OCI-LY7 (cell line): ENCODE measurements around the gene DPYD. TPM values are rescaled to one million over a fixed set of nuclear protein-coding genes. Genes with fewer than 3 reads are reported as not detected.

Experiments
- BruUV-seq: library from RNA; stranded (reverse); fragments of 400-500 nt; replicated peaks from 2 replicates; lab custom pipeline; 2021; lab: Mats Ljungman, UMichigan
- CTCF ChIA-PET: fragments of 300-600 bp; sonication (Branson Sonifier 250); formaldehyde crosslinking; loops from one replicate; lab custom pipeline; 2022; ENCODE audit warnings: antibody characterized with exemption; ENCODE audit not compliant: unreplicated experiment; lab: Charles Lee
- POLR2A ChIA-PET: fragments of 300-600 bp; sonication (Branson Sonifier 250); formaldehyde crosslinking; loops from one replicate; lab custom pipeline; 2022; ENCODE audit warnings: antibody characterized with exemption; lab: Charles Lee
- DNase-seq: peaks from one replicate; pipeline ENCODE4 v3.0.0-alpha.2; 2015; ENCODE audit warnings: low spot score
- H2AFZ ChIP-seq: fragments of 200-600 bp; sonication (generic), shearing (Covaris generic); 2 replicates; pipeline ENCODE4 v1.6.1; 2014; ENCODE audit warnings: mild to moderate bottlenecking, antibody characterized with exemption, low read length, moderate library complexity
- H3K27ac ChIP-seq: fragments of 200-600 bp; sonication (generic); 2 replicates; pipeline ENCODE4 v1.5.1; 2014; ENCODE audit warnings: mixed run types, low read depth, mild to moderate bottlenecking, moderate library complexity, low read length, inconsistent platforms; ENCODE audit not compliant: poor library complexity, severe bottlenecking
- H3K36me3 ChIP-seq: fragments of 200-600 bp; sonication (generic); 2 replicates; pipeline ENCODE4 v1.6.1; 2014; ENCODE audit warnings: mild to moderate bottlenecking, antibody characterized with exemption, low read length, moderate library complexity, mixed read lengths; ENCODE audit not compliant: insufficient read depth
- H3K4me1 ChIP-seq: fragments of 200-600 bp; sonication (generic); 2 replicates; pipeline ENCODE4 v1.5.1; 2014; ENCODE audit warnings: mild to moderate bottlenecking, low read length; ENCODE audit not compliant: insufficient read depth, poor library complexity, severe bottlenecking
- H3K4me2 ChIP-seq: fragments of 200-600 bp; sonication (generic); 2 replicates; pipeline ENCODE4 v1.6.1; 2014; ENCODE audit warnings: mild to moderate bottlenecking, low read length
- H3K4me3 ChIP-seq: fragments of 200-600 bp; sonication (generic); 2 replicates; pipeline ENCODE4 v1.5.1; 2014; ENCODE audit warnings: mild to moderate bottlenecking, low read depth, low read length; ENCODE audit not compliant: poor library complexity, severe bottlenecking
- H3K79me2 ChIP-seq: fragments of 200-600 bp; sonication (generic); 2 replicates; pipeline ENCODE4 v1.6.1; 2016; ENCODE audit warnings: low read depth, mild to moderate bottlenecking, low read length, moderate library complexity, mixed read lengths; ENCODE audit not compliant: insufficient read depth
- H3K9me2 ChIP-seq: fragments of 200-600 bp; sonication (generic); 2 replicates; pipeline ENCODE4 v1.6.1; 2016; ENCODE audit warnings: mild to moderate bottlenecking, low read length, mixed read lengths; ENCODE audit not compliant: insufficient read depth
- H3K9me3 ChIP-seq: fragments of 200-600 bp; sonication (generic); 2 replicates; pipeline ENCODE4 v1.6.1; 2014; ENCODE audit warnings: mild to moderate bottlenecking, mixed run types, low read length, mixed read lengths
- H4K20me1 ChIP-seq: fragments of 200-600 bp; sonication (generic); 2 replicates; pipeline ENCODE4 v1.6.1; 2014; ENCODE audit warnings: mild to moderate bottlenecking, antibody characterized with exemption, low read length, moderate library complexity, mixed read lengths; ENCODE audit not compliant: insufficient read depth
- CTCF ChIP-seq: fragments of 200-600 bp; sonication (generic); conservative IDR thresholded peaks from 2 replicates; pipeline ENCODE4 v1.5.1; 2014; ENCODE audit warnings: mild to moderate bottlenecking, antibody characterized with exemption, low read length, moderate library complexity, mixed read lengths
- EZH2phosphoT487 ChIP-seq: fragments of 200-600 bp; sonication (generic); IDR thresholded peaks from 2 replicates; pipeline ENCODE4 v1.6.1; 2018; ENCODE audit warnings: low read depth, borderline replicate concordance, mild to moderate bottlenecking, mixed run types, antibody characterized with exemption, low read length, moderate library complexity, mixed read lengths
- intact Hi-C: fragments of 100-400 bp; cut with micrococcal nuclease; formaldehyde crosslinking; loops from one replicate; pipeline ENCODE4 v1.10.0; 2022; ENCODE audit not compliant: unreplicated experiment
- total RNA-seq, 2 experiments: library from RNA; depleted of rRNA in 1 of 2; stranded (reverse); fragments of >200 nt in 1 of 2; shearing (Covaris generic) in 1 of 2; gene quantifications; 2 replicates each; pipeline ENCODE4 v1.2.3, GENCODE V29; 2014 to 2022

The DPYD gene
- total RNA-seq, 2 experiments from 2014 or later: 5.5 to 13.4 TPM

GRCh38 chr1:97277891-97278654 is 642.8 kb downstream of the DPYD start:
- Histone ChIP-seq H3K27ac (no peak overlapping the region), H3K9me2 (no peaks in the 10 kb centered on the region), H3K9me3 (no peaks in the 10 kb centered on the region), H3K4me3 (no peak overlapping the region), H3K36me3 (no peaks in the 10 kb centered on the region), H4K20me1 (no peaks in the 10 kb centered on the region), H2AFZ (no peak overlapping the region), H3K79me2 (no peaks in the 10 kb centered on the region), H3K4me1 (no peaks in the 10 kb centered on the region), H3K4me2 (no peak overlapping the region)
- no peak for TF ChIP-seq EZH2phosphoT487
- TF ChIP-seq CTCF: no peak
- ChIA-PET POLR2A (interaction anchor here (0.5 kb wide), 1 partner anchor 335 kb away, joined by 3 read pairs; no protein-coding TSS in a partner anchor), CTCF (no interaction called here)
- BruUV-seq: no TSS peak
- intact Hi-C loops: no loop called here
- no peak for DNase-seq

- no peaks in the 10 kb centered on the region for H3K4me1 ChIP-seq
- no peaks in the 10 kb centered on the region for H3K79me2 ChIP-seq
- DNase-seq: no peak
- no TSS peak for BruUV-seq
- no peak overlapping the region for H3K4me2 ChIP-seq
- H3K4me3 ChIP-seq: no peak overlapping the region
- H3K9me3 ChIP-seq: no peaks in the 10 kb centered on the region
- no peaks in the 10 kb centered on the region for H3K36me3 ChIP-seq
- ChIA-PET POLR2A (interaction anchor here (0.7 kb wide), 1 partner anchor 32 kb away, joined by 3 read pairs; no protein-coding TSS in a partner anchor), CTCF (no interaction called here)
- no peaks in the 10 kb centered on the region for H3K9me2 ChIP-seq
- no peak overlapping the region for H2AFZ ChIP-seq
- H4K20me1 ChIP-seq: no peaks in the 10 kb centered on the region
- intact Hi-C loops: no loop called here
- no peak overlapping the region for H3K27ac ChIP-seq
- TF ChIP-seq CTCF: no peak
- TF ChIP-seq EZH2phosphoT487: no peak
These were observed 648.7 kb downstream of the DPYD start for GRCh38 chr1:97271916-97272788.
